A673 (cell line): ENCODE data around the gene MRNIP. TPM values are rescaled to one million over a fixed set of nuclear protein-coding genes. Genes with fewer than 3 reads are reported as not detected.
"Not testable (repeated sequence)": the region's sequence is repeated elsewhere in the genome, so short reads cannot be mapped to it uniquely, and the experiment has no call there.

Experiments
- BruUV-seq: library from RNA; stranded (reverse); fragments of 400-500 nt; replicated peaks from 2 replicates; lab custom pipeline; 2021; lab: Mats Ljungman, UMichigan
- CTCF ChIA-PET: fragments of 300-600 bp; sonication (Branson Sonifier 250); formaldehyde crosslinking; loops from one replicate; lab custom pipeline; 2022; ENCODE audit warnings: antibody characterized with exemption; lab: Charles Lee
- POLR2A ChIA-PET: fragments of 300-600 bp; sonication (Branson Sonifier 250); formaldehyde crosslinking; loops from one replicate; lab custom pipeline; 2022; ENCODE audit warnings: antibody characterized with exemption; ENCODE audit not compliant: low non-redundant PET; lab: Charles Lee
- DNase-seq: peaks from one replicate; pipeline ENCODE4 v3.0.0-alpha.2; 2015; ENCODE audit warnings: low spot score
- H3K27ac ChIP-seq: fragments of 200-600 bp; sonication (generic); 2 replicates; pipeline ENCODE4 v1.5.1; 2016; ENCODE audit warnings: mixed run types, low read depth, mild to moderate bottlenecking, mixed read lengths, antibody characterized with exemption, low read length; ENCODE audit not compliant: poor library complexity, severe bottlenecking
- H3K27me3 ChIP-seq: fragments of 200-600 bp; sonication (generic); replicated peaks from 2 replicates; pipeline ENCODE4 v1.6.1; 2017; ENCODE audit warnings: mixed run types, low read depth, mild to moderate bottlenecking, mixed read lengths, antibody characterized with exemption, low read length; ENCODE audit not compliant: insufficient read depth, poor library complexity
- H3K36me3 ChIP-seq: fragments of 200-600 bp; sonication (generic); 2 replicates; pipeline ENCODE4 v1.6.1; 2016; ENCODE audit warnings: mixed run types, mild to moderate bottlenecking, mixed read lengths, antibody characterized with exemption, low read length; ENCODE audit not compliant: insufficient read depth, poor library complexity, severe bottlenecking
- H3K4me1 ChIP-seq: fragments of 200-600 bp; sonication (generic); 2 replicates; pipeline ENCODE4 v1.6.1; 2017; ENCODE audit warnings: mixed run types, mild to moderate bottlenecking, mixed read lengths, antibody characterized with exemption, low read length; ENCODE audit not compliant: insufficient read depth, poor library complexity, severe bottlenecking
- H3K4me3 ChIP-seq: fragments of 200-600 bp; sonication (generic); 2 replicates; pipeline ENCODE4 v1.5.1; 2016; ENCODE audit warnings: low read depth, mixed run types, mild to moderate bottlenecking, mixed read lengths, low read length; ENCODE audit not compliant: poor library complexity, severe bottlenecking
- H3K9me3 ChIP-seq: fragments of 200-600 bp; sonication (generic); 2 replicates; pipeline ENCODE4 v1.6.1; 2016; ENCODE audit warnings: mixed run types, low read depth, mild to moderate bottlenecking, mixed read lengths, antibody characterized with exemption, low read length; ENCODE audit not compliant: poor library complexity, severe bottlenecking
- CTCF ChIP-seq: fragments of 300-800, 200-600 bp; sonication (generic); conservative IDR thresholded peaks from 2 replicates; pipeline ENCODE4 v1.5.1; 2017; ENCODE audit warnings: low read depth, mild to moderate bottlenecking, antibody characterized with exemption, low read length, moderate library complexity, mixed read lengths
- EZH2 ChIP-seq: fragments of 200-600 bp; sonication (generic); IDR thresholded peaks from 2 replicates; pipeline ENCODE4 v1.6.1; 2017; ENCODE audit warnings: borderline replicate concordance, low read depth, mild to moderate bottlenecking, mixed read lengths, antibody characterized with exemption, low read length; ENCODE audit not compliant: poor library complexity, severe bottlenecking
- intact Hi-C: fragments of 100-400 bp; cut with micrococcal nuclease; formaldehyde crosslinking; loops from one replicate; pipeline ENCODE4 v1.10.0; 2022; ENCODE audit not compliant: unreplicated experiment
- total RNA-seq: library from RNA; stranded (reverse); gene quantifications from 2 replicates; pipeline ENCODE4 v1.2.3, GENCODE V29; 2021

MRNIP gene
- total RNA-seq, 1 experiment from 2014 or later: 31.3 TPM

- CTCF ChIA-PET: no interaction called here
- peaks cover 5% of the 10 kb centered on the region for H3K36me3 ChIP-seq
- intact Hi-C loops: no loop called here
- H3K4me1 ChIP-seq: no peaks in the 10 kb centered on the region
- no TSS peak for BruUV-seq
- POLR2A ChIA-PET: no interaction called here
- TF ChIP-seq EZH2 (no peak), CTCF (no peak)
- no peaks in the 10 kb centered on the region for H3K9me3 ChIP-seq
- no peak within 1 kb of the TSS for H3K27ac ChIP-seq
- H3K27me3 ChIP-seq: no peaks in the 10 kb centered on the region
- no peak for DNase-seq
- H3K4me3 ChIP-seq: no peak within 1 kb of the TSS
These were observed 65.0 kb downstream of the MRNIP start, which contains the start of gene LTC4S for GRCh38 chr5:179793468-179794139. TSS of gene LTC4S (plus strand) at chr5:179793986. CDS start at chr5:179794081, 95 bp downstream.

GRCh38 chr5:179792612-179793467 lies 65.8 kb downstream of the MRNIP start:
- no TSS peak for BruUV-seq
- Histone ChIP-seq H3K27ac (no peak overlapping the region), H3K36me3 (no peaks in the 10 kb centered on the region), H3K27me3 (no peaks in the 10 kb centered on the region), H3K9me3 (no peaks in the 10 kb centered on the region), H3K4me3 (no peak overlapping the region), H3K4me1 (no peaks in the 10 kb centered on the region)
- ChIA-PET CTCF (no interaction called here), POLR2A (no interaction called here)
- DNase-seq: no peak
- TF ChIP-seq CTCF (no peak), EZH2 (no peak)
- intact Hi-C loops: no loop called here

GRCh38 chr5:179791881-179792611 lies 66.6 kb downstream of the MRNIP start:
- DNase-seq: no peak
- TF ChIP-seq EZH2: no peak
- no peak for TF ChIP-seq CTCF
- Histone ChIP-seq H3K27ac (no peak overlapping the region), H3K36me3 (no peaks in the 10 kb centered on the region), H3K4me3 (no peak overlapping the region), H3K9me3 (no peaks in the 10 kb centered on the region), H3K27me3 (no peaks in the 10 kb centered on the region), H3K4me1 (no peaks in the 10 kb centered on the region)
- no TSS peak for BruUV-seq
- POLR2A ChIA-PET: no interaction called here
- intact Hi-C loops: no loop called here
- CTCF ChIA-PET: no interaction called here

GRCh38 chr5:179789278-179789677 lies 69.3 kb downstream of the MRNIP start:
- intact Hi-C loops, H3K4me1 ChIP-seq, DNase-seq, BruUV-seq, H3K4me3 ChIP-seq, POLR2A ChIA-PET, CTCF ChIA-PET, H3K27me3 ChIP-seq, H3K9me3 ChIP-seq, H3K27ac ChIP-seq, H3K36me3 ChIP-seq: not testable (repeated sequence)
